Measurements from ENCODE around the gene NUDT16L1.

DNA sequence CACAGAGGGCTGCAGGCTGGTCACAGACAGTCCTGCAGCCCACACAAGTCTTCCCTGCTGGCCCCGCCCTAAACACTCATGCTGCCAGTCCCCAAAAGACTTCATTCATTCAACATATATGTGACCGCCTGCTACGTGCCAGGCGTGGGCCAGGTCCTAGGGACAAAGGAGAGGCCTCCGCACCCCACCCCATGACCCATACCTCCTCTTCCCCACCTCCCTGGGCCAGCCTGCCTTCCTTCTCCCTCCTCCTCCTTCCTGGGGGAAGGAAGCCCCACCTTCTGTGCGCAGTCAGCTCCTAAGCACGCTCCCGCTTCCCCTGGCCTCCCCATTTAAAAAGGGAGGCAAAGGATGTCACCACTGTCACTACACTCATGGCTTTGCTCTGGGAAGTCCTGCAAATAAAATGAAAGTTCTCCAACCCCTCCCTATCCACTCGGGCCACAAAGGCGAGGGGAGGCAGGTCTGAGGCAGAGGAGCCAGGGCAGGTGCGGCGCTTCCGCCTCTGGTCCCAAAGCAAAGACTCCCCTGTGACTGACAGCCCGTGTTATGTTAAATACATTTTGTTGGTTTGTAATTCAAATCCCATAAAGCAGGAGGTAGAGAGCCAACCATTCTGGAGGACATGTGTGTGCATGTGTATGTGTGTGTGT lies 50.0 kb downstream of the NUDT16L1 start:
- TF ChIP-seq, protein P1, sequence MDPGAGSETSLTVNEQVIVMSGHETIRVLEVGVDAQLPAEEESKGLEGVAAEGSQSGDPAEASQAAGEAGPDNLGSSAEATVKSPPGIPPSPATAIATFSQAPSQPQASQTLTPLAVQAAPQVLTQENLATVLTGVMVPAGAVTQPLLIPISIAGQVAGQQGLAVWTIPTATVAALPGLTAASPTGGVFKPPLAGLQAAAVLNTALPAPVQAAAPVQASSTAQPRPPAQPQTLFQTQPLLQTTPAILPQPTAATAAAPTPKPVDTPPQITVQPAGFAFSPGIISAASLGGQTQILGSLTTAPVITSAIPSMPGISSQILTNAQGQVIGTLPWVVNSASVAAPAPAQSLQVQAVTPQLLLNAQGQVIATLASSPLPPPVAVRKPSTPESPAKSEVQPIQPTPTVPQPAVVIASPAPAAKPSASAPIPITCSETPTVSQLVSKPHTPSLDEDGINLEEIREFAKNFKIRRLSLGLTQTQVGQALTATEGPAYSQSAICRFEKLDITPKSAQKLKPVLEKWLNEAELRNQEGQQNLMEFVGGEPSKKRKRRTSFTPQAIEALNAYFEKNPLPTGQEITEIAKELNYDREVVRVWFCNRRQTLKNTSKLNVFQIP (CRISPR knock-in tag; IDR thresholded peaks at IDR 0.05; ENCODE audit: borderline replicate concordance, low read depth) = no peak
- TF ChIP-seq, protein P2, sequence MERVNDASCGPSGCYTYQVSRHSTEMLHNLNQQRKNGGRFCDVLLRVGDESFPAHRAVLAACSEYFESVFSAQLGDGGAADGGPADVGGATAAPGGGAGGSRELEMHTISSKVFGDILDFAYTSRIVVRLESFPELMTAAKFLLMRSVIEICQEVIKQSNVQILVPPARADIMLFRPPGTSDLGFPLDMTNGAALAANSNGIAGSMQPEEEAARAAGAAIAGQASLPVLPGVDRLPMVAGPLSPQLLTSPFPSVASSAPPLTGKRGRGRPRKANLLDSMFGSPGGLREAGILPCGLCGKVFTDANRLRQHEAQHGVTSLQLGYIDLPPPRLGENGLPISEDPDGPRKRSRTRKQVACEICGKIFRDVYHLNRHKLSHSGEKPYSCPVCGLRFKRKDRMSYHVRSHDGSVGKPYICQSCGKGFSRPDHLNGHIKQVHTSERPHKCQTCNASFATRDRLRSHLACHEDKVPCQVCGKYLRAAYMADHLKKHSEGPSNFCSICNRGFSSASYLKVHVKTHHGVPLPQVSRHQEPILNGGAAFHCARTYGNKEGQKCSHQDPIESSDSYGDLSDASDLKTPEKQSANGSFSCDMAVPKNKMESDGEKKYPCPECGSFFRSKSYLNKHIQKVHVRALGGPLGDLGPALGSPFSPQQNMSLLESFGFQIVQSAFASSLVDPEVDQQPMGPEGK (CRISPR knock-in tag; IDR thresholded peaks at IDR 0.05; ENCODE audit: borderline replicate concordance) = no peak
- TF ChIP-seq PPARA (CRISPR knock-in tag; IDR thresholded peaks at IDR 0.05; ENCODE audit: borderline replicate concordance) = no peak

Measured in SK-N-SH treated with all-trans-retinoic acid at 6 μM for 48 hours (cell line).